Measurements from ENCODE around the gene GRK2.

GRK2 gene

GRCh38 chr11:67289651-67290479 lies 23.6 kb downstream of the GRK2 start:
- Histone ChIP-seq H3K27ac (ENCODE audit: insufficient read depth, low read depth, low read length, poor library complexity, severe bottlenecking) (no peak overlapping the region), H3K9me3 (ENCODE audit: control insufficient read depth, low read length) (no peaks in the 10 kb centered on the region), H3K4me3 (ENCODE audit: insufficient read depth, low read depth, low read length) (peak overlapping the region; percentile 91), H3K36me3 (ENCODE audit: control insufficient read depth, insufficient read depth, low read length) (peaks cover 4% of the 10 kb centered on the region), H3K4me1 (ENCODE audit: control insufficient read depth, insufficient read depth, low read length) (peaks cover 7% of the 10 kb centered on the region), H3K27me3 (ENCODE audit: control insufficient read depth, insufficient read depth, low read length, poor library complexity, severe bottlenecking) (no peaks in the 10 kb centered on the region)
- WGBS, 2 experiments: 41 to 42% methylated on average over 36 of the region's 36 CpGs

- H3K27me3 ChIP-seq (ENCODE audit: control insufficient read depth, insufficient read depth, low read length, poor library complexity, severe bottlenecking): no peaks in the 10 kb centered on the region
- H3K4me1 ChIP-seq (ENCODE audit: control insufficient read depth, insufficient read depth, low read length): peaks cover 7% of the 10 kb centered on the region
- no peak overlapping the region for H3K27ac ChIP-seq (ENCODE audit: insufficient read depth, low read depth, low read length, poor library complexity, severe bottlenecking)
- peaks cover 10% of the 10 kb centered on the region for H3K36me3 ChIP-seq (ENCODE audit: control insufficient read depth, insufficient read depth, low read length)
- H3K9me3 ChIP-seq (ENCODE audit: control insufficient read depth, low read length): no peaks in the 10 kb centered on the region
- H3K4me3 ChIP-seq (ENCODE audit: insufficient read depth, low read depth, low read length): no peak overlapping the region
- WGBS, 2 experiments: 93 to 94% methylated on average over 7 of the region's 7 CpGs
Observed at GRCh38 chr11:67290801-67291200, 24.5 kb downstream of the GRK2 start.

GRCh38 chr11:67291481-67292381 lies 25.5 kb downstream of the GRK2 start:
- 94 to 96% methylated on average over 33 of the region's 33 CpGs for WGBS, 2 experiments
- no peaks in the 10 kb centered on the region for H3K9me3 ChIP-seq (ENCODE audit: control insufficient read depth, low read length)
- H3K4me3 ChIP-seq (ENCODE audit: insufficient read depth, low read depth, low read length): no peak overlapping the region
- peaks cover 10% of the 10 kb centered on the region for H3K36me3 ChIP-seq (ENCODE audit: control insufficient read depth, insufficient read depth, low read length)
- peaks cover 7% of the 10 kb centered on the region for H3K4me1 ChIP-seq (ENCODE audit: control insufficient read depth, insufficient read depth, low read length)
- no peak overlapping the region for H3K27ac ChIP-seq (ENCODE audit: insufficient read depth, low read depth, low read length, poor library complexity, severe bottlenecking)
- no peaks in the 10 kb centered on the region for H3K27me3 ChIP-seq (ENCODE audit: control insufficient read depth, insufficient read depth, low read length, poor library complexity, severe bottlenecking)

GRCh38 chr11:67292671-67293070 lies 26.4 kb downstream of the GRK2 start:
- Histone ChIP-seq H3K27ac (ENCODE audit: insufficient read depth, low read depth, low read length, poor library complexity, severe bottlenecking) (no peak overlapping the region), H3K4me1 (ENCODE audit: control insufficient read depth, insufficient read depth, low read length) (peaks cover 7% of the 10 kb centered on the region), H3K4me3 (ENCODE audit: insufficient read depth, low read depth, low read length) (no peak overlapping the region), H3K9me3 (ENCODE audit: control insufficient read depth, low read length) (no peaks in the 10 kb centered on the region), H3K36me3 (ENCODE audit: control insufficient read depth, insufficient read depth, low read length) (peaks cover 10% of the 10 kb centered on the region), H3K27me3 (ENCODE audit: control insufficient read depth, insufficient read depth, low read length, poor library complexity, severe bottlenecking) (no peaks in the 10 kb centered on the region)
- 50 to 100% methylated on average over 2 of the region's 3 CpGs for WGBS, 2 experiments

- peaks cover 3% of the 10 kb centered on the region for H3K4me1 ChIP-seq (ENCODE audit: control insufficient read depth, insufficient read depth, low read length)
- no peaks in the 10 kb centered on the region for H3K9me3 ChIP-seq (ENCODE audit: control insufficient read depth, low read length)
- no peaks in the 10 kb centered on the region for H3K27me3 ChIP-seq (ENCODE audit: control insufficient read depth, insufficient read depth, low read length, poor library complexity, severe bottlenecking)
- peaks cover 10% of the 10 kb centered on the region for H3K36me3 ChIP-seq (ENCODE audit: control insufficient read depth, insufficient read depth, low read length)
- H3K4me3 ChIP-seq (ENCODE audit: insufficient read depth, low read depth, low read length): no peak overlapping the region
- WGBS, 2 experiments: 94 to 96% methylated on average over 2 to 3 of the region's 3 CpGs
- no peak overlapping the region for H3K27ac ChIP-seq (ENCODE audit: insufficient read depth, low read depth, low read length, poor library complexity, severe bottlenecking)
Observed at GRCh38 chr11:67293090-67293489, 26.8 kb downstream of the GRK2 start.

GRCh38 chr11:67295846-67296245 lies 29.6 kb downstream of the GRK2 start:
- no peaks in the 10 kb centered on the region for H3K9me3 ChIP-seq (ENCODE audit: control insufficient read depth, low read length)
- no peak overlapping the region for H3K27ac ChIP-seq (ENCODE audit: insufficient read depth, low read depth, low read length, poor library complexity, severe bottlenecking)
- no peaks in the 10 kb centered on the region for H3K27me3 ChIP-seq (ENCODE audit: control insufficient read depth, insufficient read depth, low read length, poor library complexity, severe bottlenecking)
- H3K4me3 ChIP-seq (ENCODE audit: insufficient read depth, low read depth, low read length): no peak overlapping the region
- H3K4me1 ChIP-seq (ENCODE audit: control insufficient read depth, insufficient read depth, low read length): no peaks in the 10 kb centered on the region
- WGBS, 2 experiments: 86 to 94% methylated on average over 1 of the region's 1 CpG
- H3K36me3 ChIP-seq (ENCODE audit: control insufficient read depth, insufficient read depth, low read length): peaks cover 10% of the 10 kb centered on the region

GRCh38 chr11:67298786-67299185 lies 32.5 kb downstream of the GRK2 start:
- Histone ChIP-seq H3K27me3 (ENCODE audit: control insufficient read depth, insufficient read depth, low read length, poor library complexity, severe bottlenecking) (peaks cover 9% of the 10 kb centered on the region), H3K4me1 (ENCODE audit: control insufficient read depth, insufficient read depth, low read length) (peaks cover 13% of the 10 kb centered on the region), H3K27ac (ENCODE audit: insufficient read depth, low read depth, low read length, poor library complexity, severe bottlenecking) (no peak overlapping the region), H3K36me3 (ENCODE audit: control insufficient read depth, insufficient read depth, low read length) (peaks cover 7% of the 10 kb centered on the region), H3K9me3 (ENCODE audit: control insufficient read depth, low read length) (no peaks in the 10 kb centered on the region), H3K4me3 (ENCODE audit: insufficient read depth, low read depth, low read length) (no peak overlapping the region)
- 97 to 98% methylated on average over 7 of the region's 7 CpGs for WGBS, 2 experiments

GRCh38 chr11:67299471-67300191 lies 33.4 kb downstream of the GRK2 start:
- Histone ChIP-seq H3K4me1 (ENCODE audit: control insufficient read depth, insufficient read depth, low read length) (peaks cover 19% of the 10 kb centered on the region), H3K4me3 (ENCODE audit: insufficient read depth, low read depth, low read length) (no peak overlapping the region), H3K27ac (ENCODE audit: insufficient read depth, low read depth, low read length, poor library complexity, severe bottlenecking) (no peak overlapping the region), H3K36me3 (ENCODE audit: control insufficient read depth, insufficient read depth, low read length) (peaks cover 7% of the 10 kb centered on the region), H3K27me3 (ENCODE audit: control insufficient read depth, insufficient read depth, low read length, poor library complexity, severe bottlenecking) (peaks cover 17% of the 10 kb centered on the region), H3K9me3 (ENCODE audit: control insufficient read depth, low read length) (no peaks in the 10 kb centered on the region)
- WGBS, 2 experiments: 94% methylated on average over 29 of the region's 29 CpGs

- no peak overlapping the region for H3K27ac ChIP-seq (ENCODE audit: insufficient read depth, low read depth, low read length, poor library complexity, severe bottlenecking)
- H3K36me3 ChIP-seq (ENCODE audit: control insufficient read depth, insufficient read depth, low read length): peaks cover 6% of the 10 kb centered on the region
- peaks cover 19% of the 10 kb centered on the region for H3K27me3 ChIP-seq (ENCODE audit: control insufficient read depth, insufficient read depth, low read length, poor library complexity, severe bottlenecking)
- H3K4me1 ChIP-seq (ENCODE audit: control insufficient read depth, insufficient read depth, low read length): peaks cover 19% of the 10 kb centered on the region
- no peak overlapping the region for H3K4me3 ChIP-seq (ENCODE audit: insufficient read depth, low read depth, low read length)
- 95 to 96% methylated on average over 13 of the region's 13 CpGs for whole genome bisulfite sequencing, 2 experiments
- H3K9me3 ChIP-seq (ENCODE audit: control insufficient read depth, low read length): no peaks in the 10 kb centered on the region
Observed at GRCh38 chr11:67300256-67300755, 34.0 kb downstream of the GRK2 start.
